Glomerular endothelial cell (primary cell): ENCODE data around the gene CFAP100. TPM values are rescaled to one million over a fixed set of nuclear protein-coding genes. Genes with fewer than 3 reads are reported as not detected.

Experiments used
- DNase-seq: peaks from one replicate; pipeline ENCODE4 v3.0.0-alpha.2; 2011; ENCODE audit warnings: low read depth, low spot score; ENCODE audit errors: extremely low read depth
- total RNA-seq: library from RNA; depleted of rRNA; stranded (reverse); fragments of >200 nt; gene quantifications from 2 replicates; pipeline ENCODE4 v1.2.3, GENCODE V29; 2015

CFAP100 gene
- total RNA-seq, 1 donor from 2014 or later = not detected

GRCh38 chr3:126356373-126357264, 38.1 kb upstream of the CFAP100 start:
- no peak for DNase-seq

DNA sequence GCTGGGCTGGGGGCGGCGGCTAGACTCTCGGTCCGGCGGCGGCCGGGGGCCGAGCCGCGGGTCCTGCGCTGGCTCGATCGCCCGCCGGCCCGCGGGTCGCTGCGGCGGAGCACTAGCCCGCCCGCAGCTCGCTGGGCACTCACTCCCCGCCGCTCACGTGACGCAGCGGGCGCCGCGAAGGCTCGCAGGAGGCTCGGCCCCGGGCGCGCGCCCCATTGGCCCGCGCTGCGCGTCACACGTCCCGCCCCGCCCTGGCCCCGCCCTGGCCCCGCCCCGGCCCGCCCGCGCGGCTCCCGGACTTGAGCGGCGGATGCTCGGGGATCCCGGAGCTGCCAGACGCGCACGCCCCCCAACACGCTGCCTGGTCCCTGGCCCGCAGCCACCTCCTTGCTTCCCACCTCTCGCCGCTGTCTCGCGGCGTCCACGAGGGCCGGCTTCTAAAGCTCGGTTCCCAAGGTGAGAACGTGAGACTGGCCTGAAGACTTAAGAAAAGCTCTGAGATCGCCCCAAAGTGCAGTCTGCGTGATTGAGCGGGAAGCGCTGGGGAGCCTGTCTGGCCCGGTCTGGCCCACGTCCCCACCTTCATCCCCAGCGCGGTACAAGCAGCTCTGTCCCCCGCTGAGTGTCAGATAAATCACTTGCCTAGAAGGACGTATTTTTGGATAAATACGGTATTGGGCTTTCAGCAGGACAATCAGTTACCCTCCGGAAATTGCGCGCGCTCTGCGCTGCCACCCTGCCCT, 37.2 kb upstream of the CFAP100 start, which contains the start of gene KLF15:
Gene KLF15, minus strand, starts transcription at position 114 of the 743 bp plus-strand sequence. CDS start 4,486 bp downstream, outside the sequence.
- no peak for DNase-seq

DNA sequence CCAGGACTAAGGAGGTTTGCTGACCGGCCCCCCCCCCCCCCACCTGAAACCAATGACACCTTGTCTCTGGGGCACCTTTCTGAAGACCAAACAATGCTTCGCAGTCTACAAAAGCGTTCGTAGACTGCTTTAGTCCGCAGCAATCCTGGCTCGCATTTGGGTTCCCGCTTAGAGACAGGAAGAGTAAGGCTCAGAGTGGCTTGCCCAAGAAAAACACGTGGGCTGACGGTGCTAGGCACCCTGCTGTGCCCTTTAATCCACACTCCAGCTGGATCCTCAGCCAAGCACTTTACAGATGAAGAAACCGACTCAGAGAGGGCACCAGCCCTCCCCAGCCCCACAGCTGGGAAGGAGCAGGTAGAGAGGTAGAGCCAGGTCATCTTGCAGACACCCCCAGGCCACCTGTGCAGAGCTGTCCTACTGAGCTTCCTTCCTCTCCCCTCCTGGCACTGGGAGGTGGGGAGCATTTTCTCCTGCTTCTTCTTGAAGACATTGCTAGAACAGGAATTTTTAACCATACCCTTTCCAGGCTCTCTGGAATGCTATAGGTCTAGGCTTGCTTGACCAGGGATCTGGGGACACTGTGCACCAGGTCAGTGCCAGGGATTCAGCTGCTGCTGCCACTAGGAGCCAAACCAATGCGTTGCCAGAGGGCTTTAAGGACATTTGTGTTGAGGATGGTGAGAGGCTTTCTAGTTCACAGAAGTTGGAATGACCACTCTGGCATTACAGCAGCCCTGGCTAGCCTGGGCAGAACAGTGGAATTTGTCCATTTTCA, 36.5 kb upstream of the CFAP100 start:
- DNase-seq = no peak

- DNase-seq = no peak
Observed at GRCh38 chr3:126358816-126359181, 35.9 kb upstream of the CFAP100 start.

DNA sequence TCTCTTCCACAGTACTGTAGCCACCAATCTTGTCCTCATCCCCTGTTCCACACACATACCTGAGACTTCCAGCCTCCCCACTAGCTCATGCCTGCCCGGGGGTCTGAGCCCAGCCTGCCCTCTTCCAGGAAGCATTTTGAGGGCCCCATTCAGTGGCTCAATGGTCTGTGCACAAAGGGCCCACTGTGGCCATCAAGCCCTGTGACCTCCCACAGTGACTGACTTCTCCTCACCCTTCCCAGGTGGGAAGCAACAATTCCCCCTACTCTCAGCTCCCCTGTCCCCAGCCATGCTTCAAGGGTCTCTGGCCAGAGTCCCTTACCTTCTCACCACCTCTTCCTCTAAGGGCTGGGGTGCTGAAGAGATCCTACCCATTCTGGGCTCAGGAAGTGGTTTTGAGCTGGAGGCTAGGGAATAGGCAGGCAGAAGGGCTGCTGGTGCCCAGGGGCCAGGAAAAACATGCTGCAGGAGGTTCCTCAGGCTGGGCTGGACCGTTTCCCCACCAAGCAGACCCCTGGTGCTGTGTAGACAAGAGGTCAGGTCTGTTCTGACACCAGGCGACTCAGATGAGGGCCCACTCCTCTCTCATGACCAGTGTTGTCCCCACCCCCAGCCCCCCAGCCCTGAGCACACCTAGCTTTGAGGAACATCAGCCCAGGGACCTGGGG, 34.5 kb upstream of the CFAP100 start:
- no peak for DNase-seq

DNA sequence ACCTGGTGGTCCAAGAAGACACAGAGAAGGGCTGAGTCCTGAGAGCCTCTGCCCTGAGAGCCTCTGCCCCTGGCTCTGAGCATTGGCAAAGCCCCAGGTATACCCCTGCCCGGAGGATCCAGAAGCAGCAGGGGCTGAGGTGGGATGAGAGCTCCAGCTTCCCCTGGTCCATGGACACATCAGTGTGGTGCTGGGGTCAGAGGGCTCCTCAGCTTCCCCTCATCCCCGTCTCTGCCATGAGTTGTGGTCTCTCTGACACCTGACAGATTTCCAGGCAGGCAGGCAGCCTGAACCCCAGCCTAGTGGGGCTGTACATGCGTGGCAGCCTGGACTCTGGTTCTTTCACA, 34.0 kb upstream of the CFAP100 start:
- DNase-seq = no peak

GRCh38 chr3:126361211-126361610, 33.5 kb upstream of the CFAP100 start:
- no peak for DNase-seq

- DNase-seq = no peak
Observed at GRCh38 chr3:126364130-126364695, 30.5 kb upstream of the CFAP100 start.

DNA sequence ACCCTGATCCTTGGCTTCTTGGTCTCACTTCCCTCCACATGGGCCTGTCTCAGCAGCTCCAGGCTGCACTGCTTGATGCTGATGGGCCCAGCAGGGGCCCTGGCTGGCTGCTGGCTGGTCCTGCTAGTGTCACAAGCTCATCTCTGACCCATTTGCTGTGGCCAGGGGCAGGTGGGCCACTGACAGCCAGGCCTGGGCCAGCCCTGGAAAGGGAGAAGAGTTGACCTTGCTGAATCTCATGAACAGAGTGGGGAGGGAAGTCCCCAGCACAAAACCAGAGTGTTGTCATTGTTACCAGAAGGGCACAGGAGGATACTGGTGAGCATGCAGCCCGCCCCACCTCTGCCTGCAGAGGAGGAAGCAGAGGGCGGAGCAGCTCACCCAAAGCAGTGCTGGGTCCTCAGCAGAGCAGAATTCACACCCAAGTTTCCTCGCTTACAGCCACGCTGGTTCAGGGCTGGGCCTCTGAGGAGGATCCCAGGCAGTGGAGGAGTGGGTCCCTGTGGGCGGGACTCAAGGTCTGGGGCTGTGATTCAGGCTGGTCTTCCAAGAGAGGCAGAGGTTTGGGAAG, 29.9 kb upstream of the CFAP100 start:
- DNase-seq = no peak

DNA sequence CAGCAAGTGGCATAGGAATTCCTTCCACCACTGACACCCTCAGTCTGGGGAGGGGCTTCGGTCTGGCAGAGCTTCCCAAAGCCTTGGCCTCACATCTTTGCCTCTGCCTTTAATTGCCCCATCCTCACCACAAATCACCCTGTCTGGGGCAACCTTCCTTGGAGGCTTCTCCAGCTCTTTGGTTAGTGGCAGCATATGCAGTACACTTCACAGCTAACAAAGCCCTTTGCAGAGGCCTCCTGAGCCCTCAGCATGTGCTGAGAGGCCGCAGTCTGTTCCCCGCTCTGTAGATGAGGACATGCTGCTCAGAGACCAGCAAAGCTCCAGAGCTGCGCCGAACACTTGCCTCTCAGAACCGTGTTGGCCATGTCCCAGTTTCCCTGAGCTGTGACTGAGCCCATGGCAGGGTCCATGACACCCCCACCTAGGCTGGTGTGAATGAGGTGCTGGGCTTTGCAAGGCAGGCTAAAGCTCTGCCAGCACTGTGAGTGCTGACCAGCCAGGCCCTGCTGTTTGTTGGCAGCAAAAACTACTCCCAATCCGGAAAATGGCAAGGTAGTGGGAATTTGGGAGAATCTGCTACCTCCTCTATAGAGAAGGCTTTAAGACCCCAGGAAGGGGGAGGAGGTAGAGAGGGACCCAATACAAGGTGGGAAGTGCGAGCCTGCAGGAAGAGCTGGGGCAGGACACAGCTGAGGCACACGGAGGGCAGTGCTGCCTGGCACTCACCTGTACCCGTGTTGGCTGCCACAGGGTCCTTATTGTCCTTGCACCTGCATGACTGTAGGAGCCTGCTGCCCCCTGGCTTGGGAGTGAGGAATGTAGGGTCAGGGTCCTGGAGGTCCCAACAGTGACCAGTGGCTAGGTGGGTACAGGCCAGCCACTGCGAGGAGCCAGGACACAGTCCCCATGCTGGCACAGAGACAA, 29.1 kb upstream of the CFAP100 start:
- DNase-seq = no peak

DNA sequence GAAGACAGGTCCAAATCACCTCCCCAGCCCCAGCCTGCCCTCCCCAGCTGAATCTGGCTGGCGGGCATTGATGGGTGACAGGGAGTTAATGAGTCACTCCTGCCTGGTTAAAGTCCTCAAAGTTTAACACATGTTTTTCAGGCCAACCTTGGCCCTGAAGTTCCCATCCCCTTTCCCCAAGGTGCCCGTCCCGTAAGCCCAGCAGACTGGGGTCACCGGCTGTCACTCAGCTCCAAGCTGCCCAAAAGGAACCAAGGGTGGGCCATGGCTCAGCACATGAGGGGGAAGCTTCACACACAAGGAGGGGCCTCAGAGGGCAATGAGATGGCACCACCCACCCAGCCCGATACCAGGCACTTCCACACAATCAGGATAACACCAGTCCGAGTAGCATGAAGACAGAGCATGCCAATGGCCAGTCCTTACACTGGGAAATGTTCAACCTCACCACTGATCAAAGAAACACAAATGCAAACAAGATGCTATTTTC, 27.3 kb upstream of the CFAP100 start:
- no peak for DNase-seq

- no peak for DNase-seq
Observed at GRCh38 chr3:126369490-126369889, 25.2 kb upstream of the CFAP100 start.

DNA sequence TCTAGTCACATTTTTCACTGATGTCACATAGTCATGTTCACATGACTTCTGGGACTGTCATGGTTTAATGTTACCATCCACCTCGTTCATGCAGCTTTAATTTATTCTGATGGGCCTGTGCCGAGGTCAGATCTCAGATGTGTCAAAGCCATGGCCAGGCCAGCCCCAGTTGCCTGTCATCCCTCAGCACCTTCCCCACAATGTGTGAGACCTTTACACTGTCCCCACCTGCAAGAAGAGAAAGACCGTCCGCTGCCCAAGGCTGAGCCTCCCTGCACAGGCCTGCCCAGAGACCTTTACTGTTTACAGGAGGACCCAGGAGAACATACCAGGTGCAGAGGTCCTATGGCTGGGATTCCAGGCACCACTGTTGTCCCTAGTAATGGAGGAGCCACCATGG, 24.7 kb upstream of the CFAP100 start:
- DNase-seq = no peak

GRCh38 chr3:126370606-126371005, 24.1 kb upstream of the CFAP100 start:
- DNase-seq = no peak

- DNase-seq = no peak
Observed at GRCh38 chr3:126371096-126371705, 23.5 kb upstream of the CFAP100 start.

DNA sequence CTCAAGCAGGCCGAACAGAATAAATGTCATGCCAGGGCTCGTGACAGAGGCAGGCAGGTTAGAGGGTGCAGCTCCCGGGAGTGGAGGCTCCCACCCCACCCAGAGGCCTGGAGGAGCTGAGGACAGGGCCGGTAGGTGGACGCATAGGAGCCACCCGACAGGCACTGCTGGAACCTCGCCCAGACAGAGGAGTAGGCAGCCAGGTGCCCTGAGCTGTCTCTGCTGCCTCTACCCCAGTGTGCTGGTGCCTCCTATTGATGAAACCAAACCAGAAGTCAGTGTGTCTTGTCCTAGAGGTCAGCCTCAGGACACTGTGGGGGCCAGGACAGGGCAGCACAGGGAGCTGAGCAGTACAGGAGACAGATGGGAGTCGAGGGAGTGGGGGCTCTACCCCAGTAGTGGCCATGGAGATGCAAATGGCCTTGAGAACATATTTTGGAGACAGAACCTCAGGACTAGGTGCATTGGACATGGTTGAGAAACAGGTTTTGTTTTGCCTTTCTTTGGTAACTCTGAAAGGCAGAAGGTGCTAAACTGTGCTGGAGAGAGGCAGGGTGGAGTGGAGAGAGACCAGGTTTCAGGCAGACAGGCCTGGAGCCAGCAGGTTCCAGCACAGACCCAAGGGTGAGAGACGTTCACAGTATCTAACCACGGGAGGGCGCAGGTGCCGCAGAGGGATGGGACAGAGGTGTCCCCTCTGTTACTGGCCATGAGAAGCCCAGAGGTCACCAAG, 22.1 kb upstream of the CFAP100 start:
- no peak for DNase-seq

DNA sequence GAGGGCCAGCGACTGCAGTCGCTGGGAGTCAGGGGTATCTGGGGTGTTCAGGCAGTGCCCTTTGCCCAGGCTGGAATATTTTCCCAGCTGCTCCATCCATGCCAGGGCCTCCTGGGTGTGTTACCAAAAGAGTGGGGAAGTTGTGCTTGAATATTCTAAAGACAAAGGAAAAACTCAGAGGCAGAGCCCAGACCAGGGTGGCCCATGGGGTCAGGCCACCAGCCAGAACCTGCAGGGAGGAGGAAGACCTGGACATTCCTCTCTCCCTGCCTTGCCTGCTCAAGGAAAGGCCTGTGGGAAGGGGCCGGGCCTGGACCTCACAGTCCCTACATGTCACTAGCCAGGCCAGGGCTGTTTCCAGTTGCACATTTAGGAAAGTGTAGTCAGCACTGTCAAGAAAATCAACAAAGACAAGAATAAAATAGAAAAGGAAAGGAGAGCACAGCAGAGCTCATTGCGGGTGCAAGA, 21.5 kb upstream of the CFAP100 start:
- no peak for DNase-seq
